SIG-M5 treated with dmso at 0.1 percent for 504 hours (cell line): ENCODE results near the gene IGFALS.

Experiments
- DNase-seq: peaks from one replicate; lab custom pipeline; 2025; ENCODE audit not compliant: unreplicated experiment; lab: John Stamatoyannopoulos, UW

IGFALS gene

DNA sequence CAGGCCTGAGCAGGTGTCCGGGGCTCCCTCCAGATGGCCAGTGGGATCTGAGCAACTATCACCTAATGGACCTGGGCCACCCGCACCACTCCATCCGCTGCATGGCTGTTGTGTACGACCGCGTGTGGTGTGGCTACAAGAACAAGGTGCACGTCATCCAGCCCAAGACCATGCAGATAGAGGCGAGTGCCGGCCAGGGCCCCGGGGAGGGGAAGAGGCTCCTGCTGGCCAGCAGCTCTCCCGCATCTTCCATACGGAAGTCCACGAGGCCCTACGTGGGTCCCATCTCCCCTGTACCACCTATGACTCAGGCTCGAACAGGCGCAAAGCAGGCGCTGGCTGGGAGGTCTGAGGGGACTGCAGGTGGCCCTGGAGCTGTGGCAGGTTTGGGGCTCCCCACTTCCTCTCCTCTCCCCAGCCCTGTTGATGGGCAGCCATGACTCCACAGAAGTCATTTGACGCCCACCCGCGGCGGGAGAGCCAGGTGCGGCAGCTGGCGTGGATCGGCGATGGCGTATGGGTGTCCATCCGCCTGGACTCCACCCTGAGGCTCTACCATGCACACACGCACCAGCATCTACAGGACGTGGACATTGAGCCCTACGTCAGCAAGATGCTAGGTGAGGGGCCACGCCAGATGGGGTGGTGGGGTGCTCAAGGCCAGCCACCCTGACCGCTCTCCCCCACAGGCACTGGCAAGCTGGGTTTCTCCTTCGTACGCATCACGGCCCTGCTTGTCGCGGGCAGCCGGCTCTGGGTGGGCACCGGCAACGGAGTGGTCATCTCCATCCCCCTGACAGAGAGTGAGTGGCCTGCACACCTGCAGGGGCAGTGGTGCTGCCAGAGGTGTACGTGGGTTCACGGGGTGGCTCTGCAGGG lies 26.1 kb downstream of the IGFALS start:
- no peak for DNase-seq

DNA sequence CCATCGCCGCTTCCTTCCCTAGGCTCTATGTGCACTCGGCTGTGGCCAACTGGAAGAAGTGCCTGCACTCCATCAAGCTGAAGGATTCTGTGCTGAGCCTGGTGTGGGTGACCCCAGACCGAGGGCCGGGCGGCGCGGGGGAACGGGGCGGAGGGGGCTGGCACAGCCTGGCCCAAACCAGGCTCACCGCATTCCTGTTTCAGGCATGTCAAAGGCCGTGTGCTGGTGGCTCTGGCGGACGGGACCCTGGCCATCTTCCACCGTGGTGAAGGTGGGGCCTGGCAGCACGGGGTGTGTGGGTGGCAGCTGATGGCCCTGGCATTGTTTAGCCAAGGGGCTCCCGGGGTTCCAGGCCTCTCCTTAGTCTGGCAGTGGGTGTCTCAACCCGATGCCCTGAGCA lies 26.8 kb downstream of the IGFALS start:
- no peak for DNase-seq

DNA sequence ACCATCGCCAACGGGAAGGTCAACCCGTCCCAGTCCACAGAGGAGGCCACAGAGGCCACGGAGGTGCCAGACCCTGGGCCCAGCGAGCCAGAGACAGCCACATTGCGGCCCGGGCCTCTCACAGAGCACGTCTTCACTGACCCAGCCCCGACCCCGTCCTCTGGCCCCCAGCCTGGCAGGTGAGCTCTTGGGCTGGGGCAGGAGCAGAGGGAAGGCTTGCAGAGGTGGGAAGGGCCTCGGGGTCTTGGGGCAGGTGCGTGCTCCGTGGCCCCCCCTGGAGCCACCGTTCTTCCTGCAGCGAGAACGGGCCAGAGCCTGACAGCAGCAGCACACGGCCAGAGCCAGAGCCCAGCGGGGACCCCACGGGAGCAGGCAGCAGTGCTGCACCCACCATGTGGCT lies 27.3 kb downstream of the IGFALS start:
- no peak for DNase-seq

DNA sequence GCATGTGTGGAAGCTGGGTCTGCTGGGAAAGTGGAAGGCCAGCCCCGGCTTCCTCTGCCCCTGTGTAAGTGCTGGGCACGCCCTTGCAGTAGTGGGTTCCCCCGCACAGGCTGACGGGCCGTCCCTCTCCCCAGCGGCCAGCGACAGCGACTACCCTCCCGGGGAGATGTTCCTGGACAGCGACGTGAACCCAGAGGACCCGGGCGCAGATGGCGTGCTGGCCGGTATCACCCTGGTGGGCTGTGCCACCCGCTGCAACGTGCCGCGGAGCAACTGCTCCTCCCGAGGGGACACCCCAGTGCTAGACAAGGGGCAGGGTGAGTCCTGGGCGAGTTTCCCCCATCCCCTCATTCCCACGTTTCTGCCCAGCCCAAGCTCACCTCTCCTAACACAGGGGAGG lies 27.7 kb downstream of the IGFALS start:
- DNase-seq = no peak

DNA sequence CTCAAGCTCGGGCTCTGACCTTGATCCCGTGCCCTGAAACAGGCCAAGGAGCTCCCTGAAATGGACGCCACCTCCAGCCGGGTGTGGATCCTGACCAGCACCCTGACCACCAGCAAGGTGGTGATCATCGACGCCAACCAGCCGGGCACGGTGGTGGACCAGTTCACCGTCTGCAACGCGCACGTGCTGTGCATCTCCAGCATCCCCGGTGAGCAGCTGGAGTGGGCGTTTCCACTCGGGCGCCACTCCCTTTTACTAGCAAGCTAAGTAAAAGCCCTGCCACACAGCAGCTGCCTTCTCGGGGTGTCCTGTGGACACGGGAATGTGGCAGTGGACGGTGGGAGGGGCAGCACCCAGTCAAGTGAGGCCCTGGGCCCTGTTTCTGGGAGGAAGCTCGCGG lies 28.5 kb downstream of the IGFALS start:
- no peak for DNase-seq

DNA sequence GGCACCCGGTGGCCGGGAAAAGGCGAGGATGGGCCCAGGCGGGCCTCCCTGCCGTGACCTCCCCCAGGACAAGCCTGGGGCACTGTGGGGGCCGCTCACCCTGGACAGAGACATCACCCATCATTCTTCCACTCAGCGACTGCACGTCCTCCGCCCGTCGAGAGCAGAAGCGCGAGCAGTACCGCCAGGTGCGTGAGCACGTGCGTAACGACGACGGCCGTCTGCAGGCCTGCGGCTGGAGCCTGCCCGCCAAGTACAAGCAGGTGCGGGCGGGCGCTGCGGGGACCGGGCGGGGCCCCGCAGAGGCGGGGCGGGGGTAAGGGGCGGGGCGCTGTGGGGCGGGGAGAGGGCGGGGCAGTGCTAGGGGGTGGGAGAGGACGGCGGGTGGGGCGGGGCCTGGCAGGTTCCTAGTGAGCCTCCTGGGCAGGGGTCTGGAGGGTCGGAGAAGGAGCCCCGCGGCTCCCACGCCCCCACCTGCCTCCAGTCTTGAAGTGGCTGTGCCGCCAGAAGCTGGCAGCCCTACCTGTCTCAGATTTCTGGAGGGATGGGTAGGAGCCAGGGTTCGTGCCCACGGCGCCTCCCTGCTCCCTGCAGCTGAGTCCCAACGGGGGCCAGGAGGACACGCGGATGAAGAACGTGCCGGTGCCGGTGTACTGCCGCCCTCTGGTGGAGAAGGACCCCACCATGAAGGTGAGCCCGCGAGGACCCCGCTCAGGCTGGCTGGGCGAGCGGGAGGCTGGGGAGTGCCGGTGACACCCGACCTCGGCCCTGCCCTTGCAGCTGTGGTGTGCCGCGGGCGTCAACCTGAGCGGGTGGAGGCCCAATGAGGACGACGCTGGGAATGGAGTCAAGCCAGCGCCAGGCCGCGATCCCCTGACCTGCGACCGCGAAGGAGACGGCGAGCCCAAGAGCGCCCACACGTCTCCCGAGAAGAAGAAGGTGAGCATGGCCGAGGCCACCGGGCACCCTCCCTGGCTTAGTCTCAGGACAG lies 29.7 kb downstream of the IGFALS start:
- DNase-seq = no peak

DNA sequence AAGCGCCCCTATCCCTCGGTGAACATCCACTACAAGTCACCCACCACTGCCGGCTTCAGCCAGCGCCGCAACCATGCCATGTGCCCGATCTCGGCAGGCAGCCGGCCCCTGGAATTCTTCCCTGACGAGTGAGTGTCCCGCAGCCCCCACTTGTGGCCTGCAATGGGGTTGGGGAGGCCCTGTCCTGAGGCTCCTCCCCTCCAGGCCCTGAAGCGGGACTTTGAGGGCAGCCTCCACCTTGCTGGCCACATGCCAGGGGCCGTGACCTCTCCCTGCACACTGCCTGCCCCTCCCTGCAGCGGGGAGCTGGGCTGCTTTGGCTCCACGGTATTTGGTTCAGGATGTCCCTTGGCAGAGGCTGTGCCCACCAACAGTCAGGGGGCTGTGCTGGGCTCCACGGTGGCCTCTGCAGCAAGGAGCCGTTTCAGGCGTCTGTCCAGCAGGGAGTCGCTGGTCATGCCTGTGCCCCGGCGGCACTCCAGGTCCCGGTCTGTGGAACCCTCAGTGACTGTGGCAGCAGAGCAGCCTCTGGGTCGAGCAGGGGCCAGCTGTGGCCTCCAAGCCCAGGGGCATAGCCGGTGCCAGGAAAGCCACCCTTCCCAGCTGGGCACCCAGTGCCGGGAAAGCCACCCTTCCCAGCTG lies 30.5 kb downstream of the IGFALS start:
- no peak for DNase-seq

DNA sequence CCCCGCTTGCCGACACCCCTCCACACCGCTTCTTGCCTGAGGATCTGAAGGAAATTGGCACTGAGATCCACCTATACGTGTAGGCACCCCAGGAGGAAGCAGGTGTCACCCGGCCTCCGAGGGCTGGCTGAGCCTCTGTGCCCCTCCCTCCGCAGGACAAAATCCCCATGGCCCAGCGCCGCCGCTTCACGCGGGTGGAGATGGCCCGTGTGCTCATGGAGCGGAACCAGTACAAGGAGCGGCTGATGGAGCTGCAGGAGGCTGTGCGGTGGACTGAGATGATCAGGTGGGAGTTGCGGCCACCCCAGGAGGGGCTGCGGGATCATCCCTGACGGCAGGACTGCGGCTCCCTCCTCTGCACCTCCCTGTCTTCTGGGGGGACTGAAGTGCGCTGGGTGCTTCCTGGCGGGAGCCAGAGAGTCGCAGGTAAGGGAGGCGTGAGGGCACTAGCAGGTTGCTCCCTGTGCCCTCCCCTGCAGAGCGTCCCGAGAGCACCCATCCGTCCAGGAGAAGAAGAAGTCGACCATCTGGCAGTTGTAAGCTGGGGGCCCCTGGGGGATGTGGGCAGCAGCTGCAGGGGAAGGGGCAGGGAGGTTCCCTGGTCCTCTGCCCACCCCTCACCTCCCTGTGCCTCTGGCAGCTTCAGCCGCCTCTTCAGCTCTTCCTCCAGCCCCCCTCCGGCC lies 31.2 kb downstream of the IGFALS start:
- no peak for DNase-seq

DNA sequence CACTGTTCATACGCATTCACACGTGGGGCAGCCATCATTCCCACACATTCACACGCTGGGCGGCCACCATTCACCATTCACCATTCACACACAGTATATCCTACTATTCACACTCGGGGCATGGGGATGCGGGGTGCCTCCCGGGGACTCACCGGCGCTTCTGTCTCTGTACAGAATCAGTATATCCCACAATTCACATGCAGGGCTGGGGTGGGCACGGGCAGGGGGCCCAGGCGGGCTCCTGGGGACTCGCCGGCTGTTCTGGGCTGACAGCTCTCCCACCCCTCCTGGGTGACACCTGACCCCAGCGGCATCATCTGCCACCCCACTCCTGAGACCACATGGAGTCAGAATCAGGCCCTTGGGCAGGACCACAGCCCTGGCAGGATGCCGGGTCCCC lies 31.8 kb downstream of the IGFALS start:
- DNase-seq = no peak

DNA sequence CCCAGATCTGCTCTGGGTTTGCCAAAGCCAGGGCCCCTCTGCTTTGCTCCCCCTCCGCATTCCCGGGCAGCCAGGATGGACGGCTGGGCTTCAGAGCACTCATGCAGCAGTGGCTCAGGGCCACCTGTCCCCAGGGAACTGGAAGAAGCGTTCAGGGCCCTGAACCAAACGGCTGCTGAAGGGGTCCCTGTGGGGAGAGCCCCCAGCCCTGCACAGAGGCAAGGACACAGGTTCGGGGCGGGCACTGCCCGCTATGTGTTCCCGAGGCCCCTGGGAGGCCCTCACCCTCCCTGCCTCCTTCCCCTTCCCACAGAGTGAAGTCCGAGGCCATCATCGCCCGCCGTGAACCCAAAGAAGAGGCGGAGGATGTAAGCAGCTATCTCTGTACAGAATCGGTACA lies 32.6 kb downstream of the IGFALS start:
- DNase-seq = no peak

DNA sequence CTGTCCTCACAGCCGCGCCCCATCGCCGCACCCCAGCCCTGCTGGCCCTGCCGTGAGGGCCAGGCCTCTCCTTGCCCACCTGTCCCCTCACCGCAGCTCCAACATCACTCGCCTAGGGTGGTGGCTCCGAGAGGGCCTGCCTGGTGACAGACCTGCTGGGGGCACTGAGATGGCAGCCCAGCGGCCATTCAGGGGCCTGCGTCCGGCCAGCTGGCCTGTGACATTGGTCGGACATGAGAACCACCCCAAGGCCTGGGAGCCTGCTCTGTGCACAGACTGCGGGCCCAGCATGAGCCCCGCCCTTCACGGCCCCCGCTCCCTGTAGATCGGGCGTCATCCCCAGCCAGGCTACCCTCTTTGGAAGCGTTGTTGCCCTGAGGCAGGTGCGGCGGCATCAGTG lies 34.0 kb downstream of the IGFALS start:
- no peak for DNase-seq

DNA sequence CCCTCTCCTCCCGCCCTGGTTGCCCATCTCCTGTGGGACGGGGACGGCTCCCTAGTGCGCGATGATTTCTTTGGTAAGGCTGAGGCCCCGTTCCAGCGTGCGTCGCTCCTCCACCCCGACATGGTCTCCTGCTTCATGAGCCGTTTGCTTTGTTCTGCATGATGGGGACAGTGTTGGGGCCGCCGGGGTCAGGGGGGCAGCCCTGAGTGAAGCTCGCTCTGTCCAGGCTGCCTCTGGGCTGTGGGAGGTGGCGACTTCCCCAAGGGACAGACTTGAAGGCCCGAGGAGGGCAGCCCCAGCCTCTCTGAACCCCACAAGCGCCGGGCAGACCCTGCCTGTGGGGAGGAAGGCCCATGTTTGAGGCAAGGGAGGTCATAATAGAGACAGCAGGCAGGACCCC lies 34.6 kb downstream of the IGFALS start:
- DNase-seq = no peak

DNA sequence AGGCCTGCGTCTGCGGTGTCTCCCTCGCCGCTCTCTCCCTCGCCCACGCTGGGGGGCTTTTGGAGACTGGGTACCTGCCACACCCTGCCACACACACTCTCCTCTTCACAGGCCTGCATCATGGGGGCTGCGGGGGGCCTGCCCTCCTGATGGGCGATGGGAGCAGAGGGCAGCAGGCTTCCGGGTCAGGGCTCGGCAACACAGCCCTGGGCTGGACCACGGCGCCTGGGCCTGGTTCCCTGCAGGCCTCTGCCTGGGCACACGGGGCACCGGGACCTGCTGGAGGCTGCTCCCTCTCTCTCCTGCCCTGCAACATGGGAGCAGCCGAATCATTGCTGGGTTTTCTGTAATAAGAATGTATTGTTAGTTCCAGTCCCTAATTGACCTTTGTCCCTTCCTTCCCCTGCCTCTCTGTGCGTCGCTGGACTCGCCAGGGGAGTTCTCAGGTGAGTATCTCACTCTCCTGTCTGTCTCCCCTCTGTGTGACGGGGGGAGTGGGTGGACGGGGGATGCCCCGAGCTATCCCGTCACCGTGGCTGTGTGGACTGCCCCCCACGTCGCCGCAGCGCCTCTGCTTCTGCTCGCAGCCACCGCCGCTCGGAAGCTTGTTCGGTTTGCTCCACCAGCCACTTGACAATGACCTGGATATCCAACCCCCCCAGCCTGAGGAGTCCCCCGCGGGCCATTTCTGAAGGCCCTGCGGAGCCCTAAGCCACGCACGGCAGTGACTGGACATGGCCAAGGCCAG lies 35.6 kb downstream of the IGFALS start:
- DNase-seq = no peak

DNA sequence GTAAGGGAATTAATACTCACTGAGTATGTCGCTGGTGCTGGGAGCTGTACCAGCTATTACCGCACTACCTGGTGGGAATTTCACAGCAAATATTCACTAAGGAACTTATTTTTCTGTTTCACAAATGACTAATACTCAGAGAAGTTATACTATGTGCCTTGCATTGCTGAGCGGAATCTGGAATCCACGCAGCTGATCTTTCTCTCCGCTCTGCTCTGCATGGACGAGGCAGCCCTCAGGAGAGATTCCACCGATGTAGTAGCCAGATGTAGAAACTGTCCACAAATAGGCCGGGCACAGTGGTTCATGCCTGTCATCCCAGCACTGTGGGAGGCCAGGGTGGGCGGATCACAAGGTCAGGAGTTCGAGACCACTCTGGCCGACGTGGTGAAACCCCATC lies 39.3 kb downstream of the IGFALS start:
- DNase-seq = no peak

DNA sequence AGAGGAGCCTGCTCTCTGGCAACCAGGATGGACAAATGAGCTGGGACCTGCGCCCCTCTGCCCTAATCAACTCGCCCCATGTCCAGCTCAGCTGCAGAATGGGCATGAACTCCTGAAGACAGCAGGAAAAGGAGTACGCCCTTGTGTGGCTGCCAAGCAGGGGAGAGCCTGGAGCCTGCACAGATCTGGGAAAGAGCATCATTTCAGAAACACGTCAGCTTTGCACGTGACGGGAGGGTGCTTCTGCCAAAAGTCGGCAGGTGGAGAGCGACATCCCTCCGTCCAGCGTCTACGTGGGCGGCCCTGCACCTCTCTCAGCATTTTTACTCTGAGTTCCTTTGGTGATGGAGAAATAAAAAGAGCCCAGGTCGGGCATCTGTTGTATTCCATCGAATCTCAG lies 40.7 kb downstream of the IGFALS start:
- DNase-seq = no peak

DNA sequence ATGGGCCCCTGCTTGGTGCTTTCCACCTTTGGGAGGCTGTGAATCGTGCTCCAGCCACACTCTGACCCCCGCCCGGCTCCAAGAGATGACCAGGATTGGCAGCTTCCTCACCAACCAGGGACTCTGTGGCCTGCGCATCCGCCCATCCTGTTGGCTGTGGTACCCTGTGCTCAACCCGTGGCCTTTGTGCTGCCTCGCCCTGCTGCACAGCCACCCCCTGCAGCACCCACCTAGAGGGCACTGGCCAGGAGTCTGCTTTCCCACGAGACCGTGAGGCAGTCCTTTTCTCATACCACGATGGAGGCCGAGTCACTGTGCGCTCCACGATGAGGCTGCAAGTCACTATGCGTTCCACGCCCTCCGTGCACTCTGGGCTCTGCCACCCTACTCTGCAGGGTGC lies 41.6 kb downstream of the IGFALS start:
- no peak for DNase-seq

DNA sequence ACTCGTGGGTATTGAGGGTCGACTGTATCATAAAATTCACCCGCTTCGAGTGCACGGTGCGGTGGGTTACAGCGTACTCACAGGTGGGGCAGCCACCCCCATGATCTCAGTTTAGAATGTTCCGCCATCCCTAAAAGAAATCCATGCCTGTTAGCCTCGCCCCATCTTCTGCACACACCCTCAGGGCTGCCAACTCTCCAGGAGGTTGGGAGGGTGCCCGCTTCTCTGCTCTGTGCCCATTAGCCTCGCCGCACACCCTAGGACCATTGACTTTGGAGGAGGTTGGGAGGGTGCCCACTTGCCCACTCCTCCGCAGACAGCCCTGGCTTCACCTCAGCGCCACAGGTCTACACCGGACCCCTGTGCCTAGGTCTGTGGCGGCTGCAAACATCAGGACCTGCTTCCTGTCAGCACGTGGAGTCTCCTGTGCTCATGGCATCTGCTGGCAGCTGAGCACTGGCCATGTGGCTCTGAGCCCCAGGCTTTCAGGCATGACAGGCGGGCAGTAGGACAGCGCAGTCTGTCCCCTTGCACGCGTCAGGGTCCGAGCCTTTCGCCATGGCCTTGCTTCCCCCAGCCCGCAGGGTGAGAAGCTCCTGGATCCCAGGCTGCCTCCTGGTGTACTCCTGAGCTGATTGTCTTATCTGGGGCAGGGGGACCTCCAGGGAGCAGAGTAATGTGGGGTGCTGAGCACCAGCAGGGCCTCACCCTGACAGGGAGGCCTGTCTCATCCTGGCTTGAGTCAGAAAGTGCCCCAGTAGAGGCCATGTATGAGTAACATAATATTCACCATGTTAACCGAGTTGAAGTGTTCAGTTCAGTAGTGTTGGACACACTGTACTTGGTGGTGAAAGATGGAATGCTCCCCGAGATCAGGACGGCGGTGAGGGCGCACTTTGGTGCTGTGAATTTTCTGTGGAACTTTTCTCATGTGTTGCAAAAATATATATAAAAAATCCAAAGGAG lies 44.1 kb downstream of the IGFALS start:
- DNase-seq = no peak

DNA sequence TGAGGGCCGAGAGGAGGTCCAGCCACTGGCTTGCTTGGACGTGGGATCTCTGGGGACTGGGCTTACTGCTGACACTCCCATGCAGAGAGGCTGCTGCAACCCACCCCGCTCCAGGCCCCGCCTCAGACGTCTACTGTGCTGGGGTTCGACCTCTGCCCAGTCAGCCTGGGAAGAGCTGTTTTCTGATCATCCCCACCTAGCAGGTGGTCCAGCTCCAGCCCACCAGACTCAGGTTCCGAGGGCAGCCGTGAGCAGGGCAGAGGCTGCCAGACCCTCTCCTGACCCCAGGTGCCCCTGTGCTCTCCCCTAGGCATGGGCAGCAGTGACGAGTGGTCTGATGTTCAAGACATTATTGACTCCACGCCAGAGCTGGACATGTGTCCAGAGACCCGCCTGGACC lies 45.6 kb downstream of the IGFALS start:
- no peak for DNase-seq

DNA sequence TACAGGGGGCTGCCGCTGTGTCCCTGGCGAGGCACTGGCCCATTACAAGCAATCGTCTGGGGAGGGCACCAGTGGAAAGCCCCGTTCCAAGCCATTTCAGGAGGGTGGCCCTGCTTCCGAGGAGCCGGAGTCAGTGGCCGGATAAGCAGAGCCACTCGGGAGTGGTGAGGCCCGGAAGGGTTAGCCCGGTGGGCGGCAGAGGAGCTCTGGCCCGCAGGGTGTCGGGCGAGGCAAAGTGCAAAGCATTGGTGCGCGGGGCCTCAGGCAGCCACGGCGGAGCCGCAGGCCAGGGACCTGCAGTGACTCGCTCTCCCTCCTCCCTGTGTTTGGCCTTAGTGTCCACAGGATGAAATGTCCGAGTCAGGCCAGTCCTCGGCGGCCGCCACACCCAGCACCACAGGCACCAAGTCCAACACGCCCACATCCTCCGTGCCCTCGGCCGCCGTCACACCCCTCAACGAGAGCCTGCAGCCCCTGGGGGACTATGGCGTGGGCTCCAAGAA lies 46.8 kb downstream of the IGFALS start:
- no peak for DNase-seq
